ENCODE data around the gene RITA1. TPM values are rescaled to one million over a fixed set of nuclear protein-coding genes. Genes with fewer than 3 reads are reported as not detected.
A peak's percentile ranks its signal among the peaks of the same experiment; 100 is the strongest.

RITA1 gene
- total RNA-seq, 6 experiments from 2014 or later = 11.1 to 33.0 (median 22.3) TPM

GRCh38 chr12:113162102-113163029 is 23.2 kb upstream of the RITA1 start:
- intact Hi-C loops (cut with DNase I) = no loop called here
- WGBS (ENCODE audit: insufficient coverage, low coverage, low lambda C conversion rate, missing lambda C conversion rate) = 30% methylated on average over 5 of the region's 25 CpGs
- DNase-seq = peak; percentile 64 to 76 (median 72)
- no peak for TF ChIP-seq POLR2A (IDR thresholded peaks at IDR 0.05)
- no peak for TF ChIP-seq CTCF (IDR thresholded peaks at IDR 0.05)
- Histone ChIP-seq H3K9me3 (no peaks in the 10 kb centered on the region), H3K4me1 (peaks cover 0 to 7% (median 0%) of the 10 kb centered on the region in 4 donors), H3K27me3 (no peaks in the 10 kb centered on the region), H3K36me3 (peaks cover 0 to 55% (median 16%) of the 10 kb centered on the region in 4 donors), H3K27ac (no peak overlapping the region), H3K4me3 (no peak overlapping the region)
- peak; percentile 78 to 91 (median 85) for ATAC-seq

GRCh38 chr12:113163030-113163360 is 22.5 kb upstream of the RITA1 start:
- Histone ChIP-seq H3K4me3 (no peak overlapping the region), H3K27me3 (no peaks in the 10 kb centered on the region), H3K36me3 (peaks cover 2 to 59% (median 16%) of the 10 kb centered on the region in 4 donors), H3K4me1 (peaks cover 0 to 7% (median 0%) of the 10 kb centered on the region in 4 donors), H3K27ac (no peak overlapping the region), H3K9me3 (no peaks in the 10 kb centered on the region)
- intact Hi-C loops (cut with DNase I) = no loop called here
- DNase-seq = no peak
- TF ChIP-seq POLR2A (IDR thresholded peaks at IDR 0.05) (no peak), CTCF (IDR thresholded peaks at IDR 0.05) (no peak)
- WGBS (ENCODE audit: insufficient coverage, low coverage, low lambda C conversion rate, missing lambda C conversion rate) = 90% methylated on average over 2 of the region's 12 CpGs
- ATAC-seq = no peak

GRCh38 chr12:113164014-113164413 is 21.5 kb upstream of the RITA1 start:
- Histone ChIP-seq H3K36me3 (peaks cover 5 to 60% (median 20%) of the 10 kb centered on the region in 4 donors), H3K4me1 (peaks cover 0 to 7% (median 0%) of the 10 kb centered on the region in 4 donors), H3K9me3 (no peaks in the 10 kb centered on the region), H3K4me3 (no peak overlapping the region), H3K27me3 (no peaks in the 10 kb centered on the region), H3K27ac (no peak overlapping the region)
- WGBS (ENCODE audit: insufficient coverage, low coverage, low lambda C conversion rate, missing lambda C conversion rate) = 100% methylated on average over 2 of the region's 13 CpGs
- DNase-seq (no peak), ATAC-seq (no peak)
- TF ChIP-seq POLR2A (IDR thresholded peaks at IDR 0.05) = no peak
- no peak for TF ChIP-seq CTCF (IDR thresholded peaks at IDR 0.05)
- intact Hi-C loops (cut with DNase I) = no loop called here

- ATAC-seq (no peak), DNase-seq (no peak)
- Histone ChIP-seq H3K36me3 (peaks cover 8 to 65% (median 27%) of the 10 kb centered on the region in 4 donors), H3K4me3 (no peak overlapping the region), H3K27me3 (no peaks in the 10 kb centered on the region), H3K27ac (no peak overlapping the region), H3K4me1 (peaks cover 0 to 7% (median 0%) of the 10 kb centered on the region in 4 donors), H3K9me3 (no peaks in the 10 kb centered on the region)
- TF ChIP-seq CTCF (IDR thresholded peaks at IDR 0.05) = no peak
- no peak for TF ChIP-seq POLR2A (IDR thresholded peaks at IDR 0.05)
- intact Hi-C loops (cut with DNase I) = loop anchor here in 1 of 2 donors (5.0 kb wide), 1 partner anchor 113 kb away; no protein-coding TSS in a partner anchor
- 92% methylated on average over 7 of the region's 32 CpGs for WGBS (ENCODE audit: insufficient coverage, low coverage, low lambda C conversion rate, missing lambda C conversion rate)
These were observed 19.7 kb upstream of the RITA1 start for GRCh38 chr12:113165521-113166450.

Data from right lobe of liver (tissue), 6 donors.